22Rv1 (cell line): ENCODE results near the gene DSCAM.

ENCODE experiments used
- H3K27ac ChIP-seq: fragments of 450-650 bp; 2 replicates; pipeline ENCODE4 v1.5.1; 2017
- ZFX ChIP-seq: fragments of 450-650 bp; IDR thresholded peaks from 2 replicates; pipeline ENCODE4 v1.6.1; 2017; ENCODE audit warnings: antibody characterized with exemption, borderline replicate concordance
- TF ChIP-seq, protein P1 (sequence below): fragments of 450-650 bp; IDR thresholded peaks from 2 replicates; pipeline ENCODE4 v1.5.1; 2017; ENCODE audit warnings: mild to moderate bottlenecking

The DSCAM gene

DNA sequence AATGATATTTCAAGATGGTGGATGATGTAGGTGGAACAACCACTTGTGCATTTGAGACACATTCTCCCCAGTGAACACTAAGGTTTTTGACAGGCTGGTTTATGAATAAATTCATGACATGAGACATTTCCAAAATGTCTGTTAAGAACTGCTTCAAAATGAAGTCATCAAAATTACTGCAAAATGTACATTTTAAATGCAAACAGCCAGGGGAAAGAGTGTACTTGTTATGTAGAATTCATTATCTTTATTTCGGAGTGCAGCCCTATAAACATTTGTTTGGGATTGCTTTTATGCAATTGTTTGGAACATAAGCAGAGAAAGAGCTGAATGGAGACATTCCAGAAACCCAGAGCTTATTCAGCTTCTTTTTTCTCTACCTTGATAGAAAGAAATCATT, 49.5 kb downstream of the DSCAM start:
- no peak overlapping the region for H3K27ac ChIP-seq
- TF ChIP-seq, protein P1, sequence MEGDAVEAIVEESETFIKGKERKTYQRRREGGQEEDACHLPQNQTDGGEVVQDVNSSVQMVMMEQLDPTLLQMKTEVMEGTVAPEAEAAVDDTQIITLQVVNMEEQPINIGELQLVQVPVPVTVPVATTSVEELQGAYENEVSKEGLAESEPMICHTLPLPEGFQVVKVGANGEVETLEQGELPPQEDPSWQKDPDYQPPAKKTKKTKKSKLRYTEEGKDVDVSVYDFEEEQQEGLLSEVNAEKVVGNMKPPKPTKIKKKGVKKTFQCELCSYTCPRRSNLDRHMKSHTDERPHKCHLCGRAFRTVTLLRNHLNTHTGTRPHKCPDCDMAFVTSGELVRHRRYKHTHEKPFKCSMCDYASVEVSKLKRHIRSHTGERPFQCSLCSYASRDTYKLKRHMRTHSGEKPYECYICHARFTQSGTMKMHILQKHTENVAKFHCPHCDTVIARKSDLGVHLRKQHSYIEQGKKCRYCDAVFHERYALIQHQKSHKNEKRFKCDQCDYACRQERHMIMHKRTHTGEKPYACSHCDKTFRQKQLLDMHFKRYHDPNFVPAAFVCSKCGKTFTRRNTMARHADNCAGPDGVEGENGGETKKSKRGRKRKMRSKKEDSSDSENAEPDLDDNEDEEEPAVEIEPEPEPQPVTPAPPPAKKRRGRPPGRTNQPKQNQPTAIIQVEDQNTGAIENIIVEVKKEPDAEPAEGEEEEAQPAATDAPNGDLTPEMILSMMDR = no peak
- no peak for TF ChIP-seq ZFX

DNA sequence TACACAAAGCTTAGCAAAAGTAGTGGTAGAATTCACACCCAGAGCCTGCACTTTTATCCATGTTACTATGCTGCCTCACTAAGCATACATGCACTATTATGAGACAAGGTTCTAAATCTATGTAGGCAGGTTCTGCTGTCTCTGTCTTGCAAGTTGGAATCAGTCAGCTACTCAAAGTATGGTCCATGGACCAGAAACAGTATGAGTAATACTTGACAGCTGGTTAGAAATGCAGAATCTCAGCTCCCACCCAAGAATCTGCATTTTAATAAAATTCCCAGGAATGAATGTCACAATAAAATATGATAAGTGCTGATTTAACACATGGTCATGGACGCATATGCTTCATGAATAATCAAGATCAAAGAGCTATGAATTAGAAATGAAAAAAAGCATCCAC, 50.5 kb downstream of the DSCAM start:
- no peak overlapping the region for H3K27ac ChIP-seq
- no peak for TF ChIP-seq ZFX
- TF ChIP-seq, protein P1 = no peak

DNA sequence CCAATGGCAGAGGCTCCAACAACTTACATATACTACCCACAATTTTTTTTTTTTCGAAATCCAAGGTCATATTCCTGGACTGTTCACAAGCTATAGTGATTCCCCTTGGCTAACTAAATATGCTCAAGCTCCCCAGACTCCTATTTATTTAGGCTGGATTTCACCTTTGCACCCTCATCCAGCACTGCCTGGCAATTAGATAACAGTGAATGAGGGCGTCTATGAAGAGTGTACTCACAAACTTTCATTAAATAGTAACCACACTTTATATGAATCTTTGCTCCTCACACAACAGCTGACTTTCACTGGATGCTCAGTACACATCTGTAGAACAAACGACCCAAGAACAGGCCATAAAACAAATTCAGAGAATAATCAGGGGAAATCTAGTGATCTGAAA, 51.6 kb downstream of the DSCAM start:
- no peak overlapping the region for H3K27ac ChIP-seq
- TF ChIP-seq, protein P1 = no peak
- no peak for TF ChIP-seq ZFX

DNA sequence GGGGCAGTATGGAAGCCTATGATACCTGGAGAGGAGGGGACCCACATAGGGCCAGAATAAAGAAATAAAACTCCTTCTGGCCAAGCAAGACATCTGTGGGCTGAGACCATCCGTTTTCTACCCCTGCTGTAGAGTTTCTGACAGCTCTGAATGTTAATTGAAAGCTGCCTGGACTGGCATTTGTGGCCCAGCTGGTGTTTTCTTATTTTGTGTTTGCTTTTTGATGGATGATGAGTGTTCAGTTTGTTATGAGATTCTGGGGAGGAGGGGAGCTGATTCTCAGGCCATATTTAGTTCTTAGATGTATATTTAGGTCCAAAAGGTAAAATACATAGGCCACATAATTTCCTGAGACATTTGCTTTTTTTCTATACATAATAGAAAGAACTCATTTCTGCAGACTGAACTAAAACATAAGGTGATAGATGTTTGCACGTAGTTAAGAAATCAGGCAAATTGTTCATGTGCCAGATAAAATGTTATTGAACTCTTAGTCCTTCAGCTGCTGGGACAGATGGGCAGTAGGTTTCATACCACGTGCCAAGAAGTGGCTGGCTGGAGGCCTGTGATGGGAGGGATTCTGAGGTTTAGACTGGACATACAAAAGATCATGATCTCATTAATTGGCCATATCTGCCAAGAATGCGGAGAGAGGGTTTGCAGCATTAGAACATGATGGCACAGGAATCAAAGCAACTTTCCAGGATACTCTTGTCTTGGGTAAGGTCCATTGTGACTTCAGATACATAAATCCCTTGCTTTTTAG, 54.1 kb downstream of the DSCAM start:
- no peak for TF ChIP-seq ZFX
- TF ChIP-seq, protein P1 = no peak

DNA sequence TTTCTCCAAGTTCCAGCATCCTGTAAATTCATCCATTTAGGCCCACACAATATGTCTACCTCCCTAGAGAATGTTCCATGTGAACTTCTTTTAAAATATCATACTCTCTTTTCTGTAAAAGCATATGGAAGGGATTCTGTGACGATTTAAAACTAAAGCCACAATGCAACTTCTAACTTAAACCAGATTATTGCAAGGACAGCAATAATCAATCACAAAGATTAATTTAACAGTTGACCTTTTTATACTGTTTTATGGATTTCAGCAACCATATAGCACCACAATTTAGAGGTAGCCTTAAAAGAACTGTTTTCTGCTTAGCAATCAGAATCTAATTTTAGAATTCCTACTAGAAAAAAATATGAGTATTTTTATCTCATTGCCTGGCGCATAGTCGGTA, 58.3 kb downstream of the DSCAM start:
- no peak overlapping the region for H3K27ac ChIP-seq
- TF ChIP-seq, protein P1 = no peak
- no peak for TF ChIP-seq ZFX

More for the DNA sequence above, 54.1 kb downstream of the DSCAM start:
- no peak overlapping the region for H3K27ac ChIP-seq

DNA sequence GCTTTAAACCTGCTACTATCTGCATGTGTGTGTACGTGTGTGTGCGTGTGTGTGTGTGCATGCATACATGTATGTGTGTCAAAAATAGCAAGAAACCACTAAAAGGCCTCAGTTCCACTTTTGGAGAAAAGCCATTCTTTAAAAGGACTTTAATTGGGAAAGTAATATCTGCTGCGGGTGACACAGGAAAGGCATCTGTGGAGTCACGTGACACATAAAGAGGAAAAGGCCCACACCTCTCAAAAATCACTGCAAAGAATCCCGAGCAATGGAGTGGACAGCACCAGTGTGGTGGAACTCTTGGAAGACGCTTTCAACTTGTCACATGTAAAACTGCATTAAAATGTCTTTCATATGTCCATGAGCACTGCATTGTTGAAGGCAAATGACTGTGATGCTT, 63.6 kb downstream of the DSCAM start:
- H3K27ac ChIP-seq = no peak overlapping the region
- TF ChIP-seq, protein P1 = no peak
- TF ChIP-seq ZFX = no peak

DNA sequence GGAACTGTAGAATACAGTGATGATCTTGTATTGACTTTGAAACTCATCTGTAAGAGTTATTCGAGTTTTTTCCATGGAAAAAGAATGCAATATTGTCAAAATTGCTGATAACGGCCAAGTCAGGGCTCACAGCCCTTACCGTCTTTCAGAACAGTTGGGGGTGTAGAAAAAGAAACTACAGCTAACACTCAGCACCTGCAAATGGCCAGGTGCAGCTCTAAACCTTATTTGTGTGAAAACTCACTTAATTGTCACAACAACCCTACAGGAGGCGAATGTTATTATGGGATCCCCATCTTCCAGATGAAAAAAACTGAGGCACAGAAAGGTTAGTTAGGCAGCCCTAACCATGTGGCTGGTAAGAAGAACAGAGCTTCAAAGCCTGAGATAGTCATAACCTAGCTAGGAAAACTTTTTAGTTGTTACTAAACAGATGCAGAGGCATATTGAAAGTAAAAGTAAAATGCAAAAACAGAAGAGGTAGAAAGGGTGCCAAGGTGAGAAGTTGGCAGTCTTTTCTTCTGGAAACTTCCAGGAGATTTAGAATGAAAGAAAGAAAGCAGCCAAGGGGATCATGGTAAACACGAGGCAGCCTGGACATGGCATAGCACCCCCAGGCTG, 76.4 kb downstream of the DSCAM start:
- H3K27ac ChIP-seq = no peak overlapping the region
- TF ChIP-seq, protein P1 = no peak
- no peak for TF ChIP-seq ZFX
